AG08396 (cell line): Measurements from ENCODE around the gene CEP112.
"Not testable (repeated sequence)": the region's sequence is repeated elsewhere in the genome, so short reads cannot be mapped to it uniquely, and the experiment has no call there.

ENCODE experiments used
- DNase-seq: peaks from one replicate; pipeline ENCODE4 v3.0.0; 2012; ENCODE audit warnings: low spot score, mixed read lengths

Gene CEP112

DNA sequence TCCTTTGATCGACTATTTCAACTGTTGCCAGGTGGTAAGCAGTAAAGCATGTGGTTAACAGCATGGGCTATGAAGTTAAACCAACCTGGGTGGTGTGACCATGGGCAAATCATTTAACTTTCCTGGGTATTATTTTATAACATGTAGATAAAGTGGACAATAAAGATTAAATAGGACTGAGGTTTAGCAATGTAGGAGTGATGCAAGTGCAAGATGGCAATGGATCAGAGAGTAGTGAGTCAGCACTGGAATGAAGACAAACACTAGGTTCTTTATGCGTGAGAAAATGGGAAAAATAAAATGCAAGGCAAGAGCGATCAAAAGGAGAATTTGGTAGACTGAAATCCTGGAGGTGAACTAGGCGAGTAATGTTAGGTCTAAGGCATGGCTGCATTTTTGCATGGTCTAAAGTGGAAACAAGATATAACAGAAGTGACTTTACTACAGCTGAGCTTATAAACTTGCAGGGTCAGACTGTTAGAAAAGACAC lies 408.0 kb downstream of the CEP112 start:
- peak; percentile 42 for DNase-seq

DNA sequence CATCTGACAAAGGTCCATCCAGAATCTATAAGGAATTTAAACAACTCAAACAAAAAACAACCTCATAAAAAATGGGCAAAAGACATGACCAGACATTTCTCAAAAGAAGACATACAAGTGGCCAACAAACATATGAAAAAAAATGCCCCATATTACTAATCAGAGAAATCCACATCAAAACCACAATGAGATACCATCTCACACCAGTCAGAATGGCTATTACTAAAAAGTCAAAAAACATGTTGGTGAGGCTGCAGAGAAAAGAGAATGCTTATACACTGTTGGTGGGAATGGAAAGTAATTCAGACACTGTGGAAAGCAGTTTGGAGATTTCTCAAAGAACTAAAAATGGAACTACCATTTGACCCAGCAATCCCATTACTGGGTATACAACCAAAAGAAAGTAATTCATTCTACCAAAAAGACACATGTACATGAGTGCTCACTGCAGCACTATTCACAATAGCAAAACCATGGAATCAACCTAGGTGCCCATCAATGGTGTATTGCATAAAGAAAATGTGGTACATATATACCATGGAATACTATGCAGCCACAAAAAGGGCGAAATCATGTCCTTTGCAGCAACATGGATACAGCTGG lies 409.7 kb downstream of the CEP112 start:
- DNase-seq, result not testable (repeated sequence)

- no peak for DNase-seq
Measured at GRCh38 chr17:65780111-65780510, 411.8 kb downstream of the CEP112 start.

DNA sequence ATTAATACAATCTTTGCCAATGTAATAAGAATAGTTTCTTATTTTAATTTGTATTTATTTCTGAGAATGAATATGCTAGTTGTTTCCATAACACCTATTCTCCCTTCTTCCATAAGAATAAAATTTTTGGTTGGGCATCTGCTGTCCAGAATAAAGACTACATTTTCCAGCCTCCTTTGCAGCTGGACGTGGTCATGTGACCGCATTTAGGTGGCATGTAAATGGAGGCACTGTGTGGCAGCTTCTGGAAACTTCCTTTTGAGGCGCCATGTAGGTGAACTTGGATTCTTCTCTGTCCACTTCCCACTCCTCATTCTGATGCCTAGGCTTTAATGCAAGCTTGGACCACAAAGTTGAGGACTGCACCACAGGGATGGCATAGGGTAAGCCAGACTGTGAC lies 415.0 kb downstream of the CEP112 start:
- no peak for DNase-seq

GRCh38 chr17:65774787-65775186 lies 417.1 kb downstream of the CEP112 start:
- no peak for DNase-seq

GRCh38 chr17:65772989-65773388 lies 418.9 kb downstream of the CEP112 start:
- DNase-seq, result no peak

DNA sequence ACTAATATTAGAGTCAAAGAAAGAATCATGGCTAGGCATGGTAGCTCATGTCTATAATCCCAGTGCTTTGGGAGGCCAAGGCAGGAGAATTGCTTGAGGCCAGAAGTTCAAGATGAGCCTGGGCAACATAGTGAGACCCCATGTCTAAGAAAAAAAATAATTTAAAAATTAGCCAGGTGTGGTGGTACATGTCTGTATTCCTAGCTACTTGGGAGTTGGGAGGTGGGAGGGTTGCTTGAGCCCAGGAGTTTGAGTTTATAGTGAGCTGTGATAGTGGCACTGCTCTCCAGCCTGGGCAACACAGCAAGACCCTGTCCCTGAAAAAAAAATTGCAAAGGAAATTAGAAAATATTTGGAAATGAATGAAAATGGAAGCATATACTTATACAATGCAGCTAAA lies 420.2 kb downstream of the CEP112 start:
- no peak for DNase-seq

DNA sequence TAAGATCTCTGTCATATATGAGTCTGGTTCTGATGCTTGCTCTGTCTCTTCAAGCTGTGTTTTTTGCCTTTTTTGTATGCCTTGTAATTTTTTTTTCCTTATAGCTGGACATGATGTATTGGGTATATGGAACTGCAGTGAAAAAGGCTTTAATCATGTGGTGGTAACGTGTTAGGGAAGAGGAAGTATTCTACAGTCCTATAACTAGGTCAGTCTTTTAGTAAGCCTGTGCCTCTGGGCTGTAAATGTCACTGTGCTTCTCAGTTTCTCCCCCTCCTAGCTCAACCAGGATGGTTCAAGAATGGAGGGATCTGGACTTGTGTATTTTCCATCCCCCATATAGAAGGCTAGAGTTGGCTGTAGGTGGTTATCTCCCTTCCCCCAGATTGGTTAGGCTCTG lies 428.1 kb downstream of the CEP112 start:
- no peak for DNase-seq

- no peak for DNase-seq
Measured at GRCh38 chr17:65762973-65763372, 429.0 kb downstream of the CEP112 start.

- no peak for DNase-seq
Measured at GRCh38 chr17:65759532-65759931, 432.4 kb downstream of the CEP112 start.

DNA sequence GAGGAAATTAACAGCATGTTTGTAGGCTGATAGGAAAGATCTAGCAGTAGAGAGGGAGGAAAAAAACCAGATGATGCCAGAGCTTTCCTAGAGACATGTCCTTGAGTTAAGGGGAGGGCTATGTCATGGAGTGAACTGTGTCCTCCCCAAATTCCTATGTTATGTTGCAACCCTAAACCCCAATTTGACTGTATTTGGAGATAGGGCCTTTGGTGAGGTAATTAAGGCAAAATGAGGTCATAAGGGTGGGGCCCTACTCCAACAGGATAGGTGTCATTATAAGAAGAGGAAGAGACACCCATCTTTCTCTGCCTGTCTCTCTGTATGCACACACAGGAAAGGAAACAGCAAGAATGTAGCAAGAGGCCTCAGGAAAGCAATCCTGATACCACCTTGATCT lies 435.2 kb downstream of the CEP112 start:
- no peak for DNase-seq

- no peak for DNase-seq
Measured at GRCh38 chr17:65755799-65756198, 436.1 kb downstream of the CEP112 start.

GRCh38 chr17:65754630-65755029 lies 437.3 kb downstream of the CEP112 start:
- no peak for DNase-seq

DNA sequence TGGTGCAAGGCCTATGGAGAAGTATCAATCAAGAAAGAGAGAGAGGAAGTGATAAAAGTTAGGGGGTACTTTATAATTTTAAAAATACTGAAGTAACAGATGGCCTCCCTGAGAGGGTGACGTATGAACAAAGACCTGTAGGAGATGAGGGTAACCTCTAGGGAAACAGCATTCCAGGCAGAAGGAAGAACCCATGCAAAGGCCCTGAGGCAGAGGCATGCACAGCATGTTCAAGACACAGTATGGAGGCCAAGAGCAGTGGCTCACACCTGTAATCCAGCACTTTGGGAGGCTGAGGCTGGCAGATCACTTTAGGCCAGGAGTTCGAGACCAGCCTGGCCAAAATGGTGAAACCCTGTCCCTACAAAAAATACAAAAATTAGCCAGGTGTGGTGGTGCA lies 437.9 kb downstream of the CEP112 start:
- DNase-seq, result no peak

GRCh38 chr17:65753348-65753747 lies 438.6 kb downstream of the CEP112 start:
- DNase-seq, result no peak

GRCh38 chr17:65751263-65751662 lies 440.7 kb downstream of the CEP112 start:
- DNase-seq, result no peak

- DNase-seq, result peak; percentile 87
Measured at GRCh38 chr17:65750631-65751115, 441.3 kb downstream of the CEP112 start.

DNA sequence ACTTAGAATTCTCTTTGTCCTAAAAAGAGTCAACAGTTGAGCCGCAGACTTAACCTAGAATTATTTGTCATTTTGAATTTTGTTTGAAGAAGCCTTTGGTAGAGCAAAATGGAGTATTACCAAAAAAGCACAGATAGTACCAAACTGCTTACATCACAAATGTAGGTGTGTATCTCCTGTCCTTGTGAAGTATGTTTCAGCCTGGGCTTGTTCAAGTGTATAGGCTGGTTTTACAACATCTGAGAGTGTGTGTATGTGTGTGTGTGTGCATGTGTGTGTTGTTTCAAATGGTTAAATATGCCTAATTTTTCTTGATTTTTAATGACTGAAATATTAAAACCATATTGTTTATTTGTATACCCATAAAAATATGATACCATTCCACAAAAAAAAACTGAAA lies 441.8 kb downstream of the CEP112 start:
- DNase-seq, result no peak

DNA sequence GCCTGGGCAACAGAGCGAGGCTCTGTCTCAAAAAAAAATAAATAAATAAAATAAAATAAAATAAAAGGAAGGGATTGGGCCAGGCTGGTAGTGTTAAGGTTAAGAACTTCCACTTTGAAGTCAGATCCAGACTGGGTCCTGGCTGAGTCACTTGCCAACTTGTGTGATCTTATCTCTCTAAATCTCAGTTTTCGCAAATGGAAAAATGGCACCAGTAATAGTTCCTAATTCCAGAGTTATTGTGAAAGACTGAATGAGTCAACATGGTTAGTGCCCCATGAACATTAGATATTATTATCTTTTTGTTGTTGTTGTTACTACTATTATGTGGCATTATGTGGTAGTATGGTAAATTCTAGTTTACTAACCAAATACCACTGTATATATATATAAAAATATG lies 442.5 kb downstream of the CEP112 start:
- DNase-seq, result no peak

DNA sequence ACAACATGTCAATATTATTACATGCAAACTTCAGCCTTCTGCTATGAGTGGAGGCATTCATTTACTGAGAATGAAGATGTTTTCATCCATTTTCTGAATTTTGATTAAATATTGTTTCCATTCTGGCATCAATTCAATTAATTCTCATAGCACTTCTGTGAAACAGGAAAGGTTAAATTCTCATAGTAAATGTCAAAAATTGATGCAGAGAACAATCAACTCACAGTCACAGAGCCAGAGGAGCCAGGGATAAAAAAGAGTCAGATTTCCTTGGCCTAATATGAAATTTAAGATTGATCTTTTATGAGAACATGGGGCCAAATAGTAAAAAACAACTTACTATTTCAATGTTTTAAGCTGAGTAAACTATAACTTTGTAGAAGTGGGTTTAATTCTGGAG lies 446.7 kb downstream of the CEP112 start:
- DNase-seq, result no peak

DNA sequence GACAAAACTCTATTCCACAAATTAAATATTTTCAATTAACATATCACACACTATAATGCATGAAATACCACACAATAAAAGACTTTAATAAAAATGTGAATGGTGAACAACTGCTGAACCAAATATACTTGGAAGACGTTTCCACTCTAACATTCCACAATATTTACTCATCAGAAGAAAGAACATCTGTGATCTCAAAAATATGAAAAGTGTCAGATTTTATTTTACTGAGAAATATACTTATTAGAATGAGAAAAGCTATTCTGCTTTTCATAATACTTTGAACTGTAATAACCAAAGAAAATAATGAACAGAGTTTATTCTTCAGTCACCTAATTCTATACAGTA lies 448.7 kb downstream of the CEP112 start:
- DNase-seq, result no peak

GRCh38 chr17:65742403-65743307 lies 449.3 kb downstream of the CEP112 start:
- DNase-seq, result peak; percentile 70

DNA sequence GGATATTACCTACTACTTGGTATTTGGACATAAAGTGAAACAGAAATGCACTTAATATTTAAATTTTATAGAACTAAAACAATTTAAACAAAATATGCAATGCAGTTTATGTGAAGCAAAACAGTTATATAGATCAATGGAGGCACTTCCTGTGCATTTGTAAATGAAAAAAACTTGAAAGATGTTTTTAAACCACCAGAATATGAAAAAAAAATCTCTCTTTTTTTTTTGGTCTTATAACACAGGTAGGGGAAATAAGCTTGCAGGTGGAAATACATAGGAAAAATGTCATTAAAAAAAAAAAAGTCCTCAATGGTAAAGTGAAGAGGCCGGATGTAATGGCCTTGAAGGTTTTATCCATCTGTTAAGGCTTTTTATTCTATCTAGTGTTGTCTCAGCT lies 450.2 kb downstream of the CEP112 start:
- DNase-seq, result no peak
